Measurements from ENCODE around the gene ANXA4. TPM values are rescaled to one million over a fixed set of nuclear protein-coding genes. Genes with fewer than 3 reads are reported as not detected.

The ANXA4 gene
- total RNA-seq, 1 experiment from 2014 or later: 9.5 TPM

DNA sequence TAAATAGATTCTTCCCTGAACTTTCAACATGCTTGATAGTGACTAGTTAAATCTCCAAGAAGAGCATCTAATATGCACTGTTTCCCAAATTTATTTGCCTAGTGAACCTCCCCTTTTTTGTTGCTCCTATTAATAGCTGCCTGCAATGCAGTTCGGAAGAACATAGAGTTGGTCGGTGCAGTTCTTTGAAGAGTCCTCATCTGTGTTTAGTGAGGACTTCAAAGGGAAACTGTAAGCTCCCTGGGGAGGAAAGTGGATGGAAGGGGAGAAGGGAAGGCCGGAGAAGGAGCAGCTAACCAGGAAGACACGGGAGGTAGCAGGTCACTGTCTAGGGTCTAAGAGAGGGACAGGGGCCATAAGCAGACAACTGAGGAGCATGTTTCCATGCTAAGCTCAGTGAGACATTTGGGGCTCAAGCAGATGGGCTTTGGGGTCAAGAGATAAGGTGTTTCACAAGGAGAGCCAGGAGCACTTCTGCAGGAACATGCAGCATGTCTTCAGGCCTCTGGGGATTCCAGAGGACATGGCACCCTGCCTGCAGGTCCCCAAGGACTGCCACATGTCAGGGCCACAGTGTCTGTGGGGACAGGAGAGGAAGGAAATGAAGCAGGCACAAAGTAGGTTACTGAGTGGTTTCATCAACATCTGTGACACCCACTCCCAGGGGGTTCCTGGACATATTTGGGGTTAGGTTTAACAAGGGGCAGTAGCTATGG is 48.7 kb upstream of the ANXA4 start:
- Mint-ChIP-seq H3K27me3 (ENCODE audit: low read depth) (no peaks in the 10 kb centered on the region; the same call in 1 of the 2 replicates), H3K4me1 (peaks cover 3% of the 10 kb centered on the region; the same call in 1 of the 2 replicates), H3K9me3 (no peaks in the 10 kb centered on the region), H3K36me3 (no peaks in the 10 kb centered on the region), H3K27ac (no peak overlapping the region), H3K4me3 (no peak overlapping the region)
- CTCF ChIA-PET: no interaction called here
- no peak for DNase-seq (ENCODE audit: low spot score)
- no peak for TF ChIP-seq AFF4 (CRISPR knock-in tag; IDR thresholded peaks at IDR 0.05; ENCODE audit: borderline replicate concordance)
- no peak for TF ChIP-seq ZNF121 (CRISPR knock-in tag; IDR thresholded peaks at IDR 0.05)
- no peak for TF ChIP-seq STAT6 (CRISPR knock-in tag; conservative IDR thresholded peaks at IDR 0.05; ENCODE audit: low read depth)
- TF ChIP-seq TEAD4 (CRISPR knock-in tag; IDR thresholded peaks at IDR 0.05): no peak
- TF ChIP-seq GABPB1 (CRISPR knock-in tag; IDR thresholded peaks at IDR 0.05): no peak
- no peak for TF ChIP-seq NR2C2 (CRISPR knock-in tag; IDR thresholded peaks at IDR 0.05)
- no peak for TF ChIP-seq ATF2 (CRISPR knock-in tag; IDR thresholded peaks at IDR 0.05; ENCODE audit: borderline replicate concordance, low read depth)
- POLR2A ChIA-PET: interaction anchor here (0.9 kb wide), 1 partner anchor 10 kb away, joined by 3 read pairs; no protein-coding TSS in a partner anchor
- ATAC-seq: no peak

DNA sequence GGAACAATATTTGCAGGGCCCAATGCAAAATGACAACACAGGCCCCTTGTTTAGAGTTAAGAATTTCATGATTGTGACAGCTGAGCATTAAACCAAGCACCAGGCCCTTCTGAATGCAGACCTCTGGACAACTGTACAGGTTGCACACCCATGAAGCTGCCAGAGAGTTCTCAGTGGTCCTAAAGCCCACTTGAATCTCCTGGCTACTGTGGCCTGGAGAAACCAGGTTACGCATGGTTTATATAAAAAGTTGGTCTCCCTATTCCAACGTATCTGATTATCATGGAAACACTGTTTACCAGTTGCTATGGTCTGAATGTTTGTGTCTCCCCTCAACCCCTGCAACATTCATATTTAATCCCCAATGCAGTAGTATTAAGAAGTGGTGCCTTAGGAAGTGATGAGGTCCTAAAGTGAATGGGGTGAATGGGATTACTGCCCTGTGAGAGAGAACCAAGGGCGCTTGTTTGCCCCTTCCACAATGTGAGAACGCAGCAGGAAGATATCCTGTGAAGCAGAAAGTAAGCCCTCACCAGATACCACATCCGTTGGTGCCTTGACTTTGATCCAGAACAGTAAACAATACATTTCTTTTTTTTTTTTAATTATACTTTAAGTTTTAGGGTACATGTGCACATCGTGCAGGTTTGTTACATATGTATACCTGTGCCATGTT is 48.0 kb upstream of the ANXA4 start:
- no peaks in the 10 kb centered on the region for H3K36me3 Mint-ChIP-seq
- CTCF ChIA-PET: no interaction called here
- POLR2A ChIA-PET: interaction anchor here (0.9 kb wide), 1 partner anchor 10 kb away, joined by 3 read pairs; no protein-coding TSS in a partner anchor
- no peak overlapping the region for H3K4me3 Mint-ChIP-seq
- no peaks in the 10 kb centered on the region; the same call in 1 of the 2 replicates for H3K27me3 Mint-ChIP-seq (ENCODE audit: low read depth)
- DNase-seq (ENCODE audit: low spot score): no peak
- no peak for ATAC-seq
- no peak overlapping the region for H3K27ac Mint-ChIP-seq
- peaks cover 4% of the 10 kb centered on the region; the same call in 1 of the 2 replicates for H3K4me1 Mint-ChIP-seq
- no peaks in the 10 kb centered on the region for H3K9me3 Mint-ChIP-seq
- TF ChIP-seq NFE2L1 (CRISPR knock-in tag; IDR thresholded peaks at IDR 0.05) (no peak), STAT6 (CRISPR knock-in tag; conservative IDR thresholded peaks at IDR 0.05; ENCODE audit: low read depth) (no peak), EMX1 (CRISPR knock-in tag; IDR thresholded peaks at IDR 0.05) (no peak), ZNF416 (CRISPR knock-in tag; IDR thresholded peaks at IDR 0.05) (no peak), NFATC4 (CRISPR knock-in tag; IDR thresholded peaks at IDR 0.05) (no peak), ELF4 (CRISPR knock-in tag; IDR thresholded peaks at IDR 0.05; ENCODE audit: low read depth) (no peak), FOXJ3 (CRISPR knock-in tag; IDR thresholded peaks at IDR 0.05; ENCODE audit: borderline replicate concordance) (no peak), SOX15 (CRISPR knock-in tag; IDR thresholded peaks at IDR 0.05) (no peak)
- TF ChIP-seq, protein P1, sequence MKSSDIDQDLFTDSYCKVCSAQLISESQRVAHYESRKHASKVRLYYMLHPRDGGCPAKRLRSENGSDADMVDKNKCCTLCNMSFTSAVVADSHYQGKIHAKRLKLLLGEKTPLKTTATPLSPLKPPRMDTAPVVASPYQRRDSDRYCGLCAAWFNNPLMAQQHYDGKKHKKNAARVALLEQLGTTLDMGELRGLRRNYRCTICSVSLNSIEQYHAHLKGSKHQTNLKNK (CRISPR knock-in tag; IDR thresholded peaks at IDR 0.05): no peak
- TF ChIP-seq, protein P2, sequence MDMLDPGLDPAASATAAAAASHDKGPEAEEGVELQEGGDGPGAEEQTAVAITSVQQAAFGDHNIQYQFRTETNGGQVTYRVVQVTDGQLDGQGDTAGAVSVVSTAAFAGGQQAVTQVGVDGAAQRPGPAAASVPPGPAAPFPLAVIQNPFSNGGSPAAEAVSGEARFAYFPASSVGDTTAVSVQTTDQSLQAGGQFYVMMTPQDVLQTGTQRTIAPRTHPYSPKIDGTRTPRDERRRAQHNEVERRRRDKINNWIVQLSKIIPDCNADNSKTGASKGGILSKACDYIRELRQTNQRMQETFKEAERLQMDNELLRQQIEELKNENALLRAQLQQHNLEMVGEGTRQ (CRISPR knock-in tag; IDR thresholded peaks at IDR 0.05): no peak
- TF ChIP-seq, protein P3, sequence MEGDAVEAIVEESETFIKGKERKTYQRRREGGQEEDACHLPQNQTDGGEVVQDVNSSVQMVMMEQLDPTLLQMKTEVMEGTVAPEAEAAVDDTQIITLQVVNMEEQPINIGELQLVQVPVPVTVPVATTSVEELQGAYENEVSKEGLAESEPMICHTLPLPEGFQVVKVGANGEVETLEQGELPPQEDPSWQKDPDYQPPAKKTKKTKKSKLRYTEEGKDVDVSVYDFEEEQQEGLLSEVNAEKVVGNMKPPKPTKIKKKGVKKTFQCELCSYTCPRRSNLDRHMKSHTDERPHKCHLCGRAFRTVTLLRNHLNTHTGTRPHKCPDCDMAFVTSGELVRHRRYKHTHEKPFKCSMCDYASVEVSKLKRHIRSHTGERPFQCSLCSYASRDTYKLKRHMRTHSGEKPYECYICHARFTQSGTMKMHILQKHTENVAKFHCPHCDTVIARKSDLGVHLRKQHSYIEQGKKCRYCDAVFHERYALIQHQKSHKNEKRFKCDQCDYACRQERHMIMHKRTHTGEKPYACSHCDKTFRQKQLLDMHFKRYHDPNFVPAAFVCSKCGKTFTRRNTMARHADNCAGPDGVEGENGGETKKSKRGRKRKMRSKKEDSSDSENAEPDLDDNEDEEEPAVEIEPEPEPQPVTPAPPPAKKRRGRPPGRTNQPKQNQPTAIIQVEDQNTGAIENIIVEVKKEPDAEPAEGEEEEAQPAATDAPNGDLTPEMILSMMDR (IDR thresholded peaks at IDR 0.05): no peak
